Measurements from ENCODE around the gene ADARB2. TPM values are rescaled to one million over a fixed set of nuclear protein-coding genes. Genes with fewer than 3 reads are reported as not detected.

Gene ADARB2
- total RNA-seq, 4 donors from 2014 or later, result 0.32 to 1.6 (median 0.80) TPM

GRCh38 chr10:1395481-1396296 is 341.6 kb downstream of the ADARB2 start:
- DNase-seq (ENCODE audit: low spot score in 2 of 2), result peak in 1 of 2 donors; percentile 76

GRCh38 chr10:1395025-1395480 is 342.3 kb downstream of the ADARB2 start:
- DNase-seq (ENCODE audit: low spot score in 2 of 2), result no peak
- TF ChIP-seq CTCF (IDR thresholded peaks at IDR 0.05) (no peak), EP300 (IDR thresholded peaks at IDR 0.05) (no peak), POLR2AphosphoS5 (IDR thresholded peaks at IDR 0.05) (no peak), POLR2A (IDR thresholded peaks at IDR 0.05) (no peak)
- 93% methylated on average over 11 of the region's 11 CpGs for WGBS
- Histone ChIP-seq H3K36me3 (no peaks in the 10 kb centered on the region), H3K4me3 (no peak overlapping the region), H3K27me3 (peaks cover under 1% of the 10 kb centered on the region), H3K4me1 (no peaks in the 10 kb centered on the region), H3K9me3 (no peaks in the 10 kb centered on the region), H3K27ac (no peak overlapping the region)

More at GRCh38 chr10:1395481-1396296, 341.6 kb downstream of the ADARB2 start:
- no peaks in the 10 kb centered on the region for H3K36me3 ChIP-seq
- peaks cover 4% of the 10 kb centered on the region for H3K4me1 ChIP-seq
- no peaks in the 10 kb centered on the region for H3K9me3 ChIP-seq
- WGBS, result 93% methylated on average over 29 of the region's 33 CpGs
- no peak overlapping the region for H3K27ac ChIP-seq
- no peak overlapping the region for H3K4me3 ChIP-seq
- peaks cover 6% of the 10 kb centered on the region for H3K27me3 ChIP-seq
- no peak for TF ChIP-seq CTCF (IDR thresholded peaks at IDR 0.05)
- TF ChIP-seq EP300 (IDR thresholded peaks at IDR 0.05), result no peak
- no peak for TF ChIP-seq POLR2AphosphoS5 (IDR thresholded peaks at IDR 0.05)
- no peak for TF ChIP-seq POLR2A (IDR thresholded peaks at IDR 0.05)

- peak in 1 of 2 donors; percentile 28 for DNase-seq (ENCODE audit: low spot score in 2 of 2)
These were observed 343.0 kb downstream of the ADARB2 start for GRCh38 chr10:1394155-1394912.

GRCh38 chr10:1393481-1393880 is 343.8 kb downstream of the ADARB2 start:
- Histone ChIP-seq H3K27me3 (no peaks in the 10 kb centered on the region), H3K9me3 (no peaks in the 10 kb centered on the region), H3K4me3 (no peak overlapping the region), H3K4me1 (no peaks in the 10 kb centered on the region), H3K36me3 (no peaks in the 10 kb centered on the region), H3K27ac (no peak overlapping the region)
- whole genome bisulfite sequencing, result 96% methylated on average over 8 of the region's 8 CpGs
- TF ChIP-seq CTCF (IDR thresholded peaks at IDR 0.05) (no peak), POLR2AphosphoS5 (IDR thresholded peaks at IDR 0.05) (no peak), POLR2A (IDR thresholded peaks at IDR 0.05) (no peak), EP300 (IDR thresholded peaks at IDR 0.05) (no peak)
- peak in 1 of 2 donors; percentile 64 for DNase-seq (ENCODE audit: low spot score in 2 of 2)

More at GRCh38 chr10:1394155-1394912, 343.0 kb downstream of the ADARB2 start:
- Histone ChIP-seq H3K27ac (no peak overlapping the region), H3K9me3 (no peaks in the 10 kb centered on the region), H3K4me3 (no peak overlapping the region), H3K27me3 (no peaks in the 10 kb centered on the region), H3K4me1 (no peaks in the 10 kb centered on the region), H3K36me3 (no peaks in the 10 kb centered on the region)
- 86% methylated on average over 13 of the region's 13 CpGs for WGBS
- TF ChIP-seq POLR2AphosphoS5 (IDR thresholded peaks at IDR 0.05), result no peak
- no peak for TF ChIP-seq POLR2A (IDR thresholded peaks at IDR 0.05)
- TF ChIP-seq CTCF (IDR thresholded peaks at IDR 0.05), result no peak

- 41% methylated on average over 4 of the region's 4 CpGs for WGBS
- no peaks in the 10 kb centered on the region for H3K27me3 ChIP-seq
- H3K27ac ChIP-seq, result no peak overlapping the region
- DNase-seq (ENCODE audit: low spot score in 2 of 2), result no peak
- TF ChIP-seq EP300 (IDR thresholded peaks at IDR 0.05) (no peak), POLR2A (IDR thresholded peaks at IDR 0.05) (no peak)
- no peaks in the 10 kb centered on the region for H3K9me3 ChIP-seq
- H3K4me3 ChIP-seq, result no peak overlapping the region
- H3K4me1 ChIP-seq, result no peaks in the 10 kb centered on the region
- H3K36me3 ChIP-seq, result no peaks in the 10 kb centered on the region
These were observed 345.2 kb downstream of the ADARB2 start for GRCh38 chr10:1392127-1392526.

Measured in suprapubic skin (tissue), 4 donors.